G401.6 (cell line): ENCODE results near the gene TK2.
A peak's percentile ranks its signal among the peaks of the same experiment; 100 is the strongest.
"Not testable (repeated sequence)": the region's sequence is repeated elsewhere in the genome, so short reads cannot be mapped to it uniquely, and the experiment has no call there.

Experiments
- FAIRE-seq: peaks from 2 replicates; lab custom pipeline; 2012; peaks lifted over from hg19 to GRCh38; lab: Jason Lieb, UNC

The TK2 gene

DNA sequence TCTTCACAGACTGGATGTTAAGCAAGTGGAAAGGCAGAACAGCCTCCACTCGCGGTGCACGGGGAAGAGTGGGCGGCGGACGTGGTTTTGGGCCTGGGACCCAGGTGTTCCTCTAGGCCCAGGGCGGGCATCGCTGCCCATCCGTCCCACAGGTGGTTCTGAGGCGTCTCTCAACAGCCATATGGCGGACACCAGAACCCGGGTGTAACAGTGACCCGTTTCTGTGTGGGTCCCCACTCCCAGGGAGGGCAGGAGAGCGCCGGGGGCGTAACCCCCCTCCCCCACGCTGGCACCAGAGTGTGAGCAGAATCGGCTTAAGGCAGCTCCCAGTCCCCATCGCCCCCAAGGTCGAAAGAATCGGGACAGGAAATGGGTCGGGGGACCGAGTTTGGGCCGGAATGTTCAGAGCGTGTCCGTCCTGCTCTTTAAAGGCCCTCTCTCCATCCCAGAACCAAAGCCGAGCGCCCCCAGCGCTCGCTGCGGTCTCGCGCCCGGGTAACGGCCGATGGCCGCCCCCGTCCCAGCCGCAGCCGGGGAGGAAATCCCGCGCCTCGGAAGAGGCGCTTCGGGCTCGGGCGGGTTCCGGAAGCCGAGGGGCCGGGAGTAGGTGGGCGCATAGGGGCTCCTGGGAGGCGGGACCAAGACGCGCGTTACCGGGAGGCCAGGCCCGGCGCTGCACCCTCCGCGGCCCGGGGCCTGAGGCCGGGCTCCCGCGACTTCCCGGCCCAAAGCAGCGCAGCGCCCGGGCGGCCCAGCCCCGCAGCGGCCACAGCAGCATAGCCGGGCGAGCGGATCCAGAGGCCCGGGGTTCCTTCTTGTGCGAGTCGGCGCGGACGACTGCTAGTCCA lies at the start of gene TK2:
Gene TK2 (minus strand): TSS at position 839 of the 848 bp plus-strand sequence. CDS start 61 bp downstream, at position 778.
- FAIRE-seq: no peak

DNA sequence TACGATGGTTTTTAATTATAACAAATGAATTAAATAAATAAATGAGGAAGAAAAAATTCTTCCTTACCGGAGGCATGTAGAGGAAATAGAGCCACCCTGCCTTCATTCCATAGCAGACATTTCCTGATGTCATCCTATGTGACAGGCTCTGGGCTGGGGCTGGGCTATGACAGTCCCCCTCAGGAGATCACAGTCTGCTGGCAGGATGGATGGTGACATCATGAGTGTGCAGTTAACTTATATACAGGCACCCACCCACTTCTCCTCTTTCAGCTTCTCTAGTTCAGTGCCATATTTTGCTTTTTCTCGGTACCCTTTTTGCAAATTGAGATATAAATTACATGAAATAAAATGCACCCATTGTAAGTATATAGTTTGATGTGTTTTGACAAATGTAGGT lies 48.2 kb upstream of the TK2 start:
- no peak for FAIRE-seq

DNA sequence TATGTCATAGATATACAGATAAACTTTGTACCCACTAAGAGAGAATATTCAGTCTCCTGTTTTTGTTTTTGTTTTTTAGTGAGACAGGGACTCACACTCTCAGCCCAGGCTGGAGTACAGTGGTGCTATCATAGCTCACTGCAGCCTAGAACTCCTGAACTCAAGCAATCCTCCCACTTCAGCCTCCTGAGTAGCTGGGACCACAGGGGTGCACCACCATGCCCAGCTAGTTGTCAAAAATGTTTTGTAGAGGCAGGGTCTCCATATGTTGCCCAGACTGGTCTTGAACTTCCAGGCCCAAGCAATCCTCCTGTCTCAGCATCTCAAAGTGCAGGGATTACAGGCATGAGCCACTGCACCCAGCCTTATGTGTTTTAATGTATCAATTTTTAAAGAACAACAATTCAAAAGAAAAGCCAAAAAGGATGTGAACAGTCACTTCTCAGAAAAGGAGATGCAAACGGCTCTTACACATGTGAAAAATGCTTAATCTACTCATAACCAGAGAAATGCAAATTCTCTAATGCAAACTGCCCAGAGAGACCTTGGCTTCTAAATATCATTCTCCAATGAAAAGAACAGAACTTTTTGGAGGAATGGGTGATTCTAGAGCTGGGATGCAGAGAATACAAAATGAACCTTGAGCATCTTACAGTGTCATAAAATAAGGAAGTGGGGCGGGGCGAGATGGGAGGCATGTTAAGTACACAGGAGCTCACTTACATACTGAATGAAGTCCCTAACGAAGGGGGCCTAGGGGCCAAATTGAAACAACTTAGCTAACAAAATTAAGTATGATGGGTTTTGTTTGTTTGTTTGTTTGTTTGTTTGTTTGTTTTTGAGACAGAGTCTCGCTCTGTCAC lies 47.3 kb upstream of the TK2 start:
- no peak for FAIRE-seq

DNA sequence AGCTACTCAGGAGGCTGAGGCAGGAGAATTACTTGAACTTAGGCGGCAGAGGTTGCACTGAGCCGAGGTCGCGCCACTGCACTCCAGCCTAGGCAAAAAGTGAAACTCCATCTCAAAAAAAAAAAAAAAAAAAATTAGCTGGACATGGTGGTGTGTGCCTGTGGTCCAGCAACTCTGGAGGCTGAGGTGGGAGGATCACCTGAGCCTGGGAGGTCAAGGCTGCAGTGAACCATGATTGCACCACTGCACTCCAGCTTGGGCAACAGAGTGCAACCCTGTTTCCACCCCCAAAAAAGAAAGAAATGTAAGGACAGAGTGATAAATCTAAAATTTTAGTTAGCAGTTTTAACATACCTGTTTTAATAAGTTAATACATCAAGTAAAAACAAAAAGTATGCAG lies 46.6 kb upstream of the TK2 start:
- not testable (repeated sequence) for FAIRE-seq

DNA sequence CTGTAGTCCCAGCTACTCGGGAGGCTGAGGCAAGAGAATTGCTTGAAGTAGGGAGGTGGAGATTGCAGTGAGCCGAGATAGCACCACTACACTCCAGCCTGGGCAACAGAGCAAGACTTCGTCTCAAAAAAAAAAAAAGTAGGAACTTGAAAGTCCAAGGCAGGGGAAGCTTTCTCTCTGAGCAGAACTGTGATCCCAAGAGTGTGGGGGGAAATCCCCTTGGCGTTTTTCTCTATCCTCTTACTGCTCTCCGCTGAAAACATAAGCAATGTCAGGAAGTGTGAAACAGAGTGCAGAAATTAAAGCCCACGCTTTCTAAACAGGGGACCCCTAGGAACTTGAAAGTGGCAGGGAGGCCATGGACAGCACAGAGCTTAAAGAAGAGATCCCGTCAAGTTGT lies 44.8 kb upstream of the TK2 start:
- FAIRE-seq: no peak

DNA sequence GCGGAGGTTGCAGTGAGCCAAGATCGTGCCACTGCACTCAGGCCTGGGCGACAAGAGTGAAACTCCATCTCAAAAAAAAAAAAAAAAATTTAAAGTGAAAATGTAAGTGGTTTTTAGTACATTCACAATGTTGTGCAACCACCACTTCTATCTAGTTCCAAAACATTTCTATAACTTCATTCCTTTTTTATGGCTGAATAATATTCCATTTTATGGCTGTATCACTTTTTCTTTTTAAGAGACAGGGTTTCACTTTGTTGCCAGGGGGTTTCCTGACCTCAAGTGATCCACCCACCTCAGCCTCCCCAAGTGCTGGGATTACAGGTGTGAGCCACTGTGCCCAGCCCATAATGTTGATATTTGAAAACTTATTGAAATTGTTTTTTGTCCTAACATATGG lies 42.9 kb upstream of the TK2 start:
- FAIRE-seq: no peak

DNA sequence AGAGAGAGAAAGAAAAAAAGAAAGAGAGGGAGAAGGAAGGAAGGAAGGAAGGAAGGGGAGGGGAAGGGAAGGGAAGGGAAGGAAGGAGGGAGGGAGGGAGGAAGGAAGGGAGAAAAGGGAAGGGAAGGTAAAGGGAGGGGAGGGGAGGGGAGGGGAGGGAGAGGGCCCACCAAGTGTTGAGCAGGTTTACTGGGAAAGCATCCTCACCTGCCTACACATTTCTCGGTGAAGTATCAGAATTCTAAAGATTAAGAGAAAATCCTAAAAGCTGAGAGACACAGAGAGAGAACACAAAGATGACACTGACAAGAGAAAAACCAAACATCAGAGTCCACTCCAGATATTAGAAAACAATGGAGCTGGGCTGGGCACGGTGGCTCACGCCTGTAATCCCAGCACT lies 42.3 kb upstream of the TK2 start:
- no peak for FAIRE-seq

DNA sequence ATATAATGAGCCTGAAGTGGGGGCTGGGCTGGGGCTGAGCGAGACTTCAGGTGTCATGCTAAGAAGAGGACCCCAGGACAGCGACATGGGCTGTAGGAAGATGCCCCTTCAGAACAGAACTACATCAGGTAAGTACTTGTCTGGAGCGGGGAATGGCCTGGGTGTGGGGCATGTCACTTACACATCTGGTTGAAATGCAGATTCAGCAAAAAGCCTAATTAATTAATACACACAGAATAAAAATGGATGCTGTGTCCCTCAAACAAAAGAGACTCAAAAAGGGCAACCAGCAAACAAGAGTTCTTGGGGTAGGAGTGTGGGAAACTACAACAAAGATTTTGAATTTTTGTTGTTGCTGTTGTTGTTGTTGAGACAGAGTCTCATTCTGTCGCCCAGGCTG lies 41.1 kb upstream of the TK2 start:
- no peak for FAIRE-seq

DNA sequence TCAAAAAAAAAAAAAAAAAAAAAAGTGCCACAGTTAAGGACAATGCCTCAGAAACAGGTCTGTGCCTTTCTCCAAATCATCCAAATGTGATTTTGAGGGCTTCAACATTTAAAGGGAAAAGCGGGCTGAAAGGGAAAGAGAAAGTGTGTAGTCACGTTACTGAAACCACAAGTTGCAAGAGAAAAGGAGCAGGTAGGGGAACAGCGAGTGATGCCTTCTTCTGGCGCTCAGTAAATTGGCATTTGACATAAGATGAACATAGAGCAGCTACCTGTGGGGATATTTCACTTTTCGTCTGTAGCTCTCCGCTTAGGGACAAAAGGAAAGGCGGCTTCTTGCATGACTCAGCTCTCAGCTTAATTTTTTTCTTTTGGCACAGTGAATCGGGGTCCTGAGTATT lies 40.4 kb upstream of the TK2 start:
- no peak for FAIRE-seq

DNA sequence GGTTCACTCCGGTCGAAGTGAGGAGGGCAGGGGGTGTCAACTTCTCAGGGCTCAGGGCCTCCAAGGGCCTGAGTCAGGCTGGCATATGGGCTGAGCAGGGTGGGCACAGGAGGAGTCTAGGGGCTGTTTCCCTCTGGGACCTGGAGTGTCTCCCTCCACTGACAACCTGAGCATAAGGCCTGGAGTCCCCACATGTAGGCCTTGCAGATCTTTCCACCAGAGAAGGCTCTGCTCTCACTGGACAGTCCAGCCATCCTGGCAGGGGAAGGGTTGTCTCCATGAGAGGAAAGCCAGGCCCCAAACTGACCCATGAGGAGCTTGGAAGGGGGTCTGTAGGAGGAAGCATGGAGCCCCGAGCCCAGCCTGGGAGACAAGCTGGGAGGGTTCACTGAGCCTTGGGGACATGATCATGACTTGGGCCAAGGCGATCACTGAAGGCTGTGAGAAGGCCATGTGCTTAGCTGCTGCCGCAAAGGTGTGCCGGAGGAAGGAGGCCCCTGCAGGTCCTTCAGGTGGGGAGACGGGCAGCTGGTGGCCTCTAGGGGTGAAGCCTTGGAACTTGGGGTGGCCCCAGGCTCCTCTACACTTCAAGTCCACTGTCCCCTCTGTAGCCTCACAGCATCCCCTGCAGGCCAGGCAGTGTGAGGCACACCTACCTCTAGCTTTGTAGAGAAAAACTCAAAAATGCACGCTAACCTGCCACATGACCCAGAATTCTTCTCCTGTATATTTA lies 39.2 kb upstream of the TK2 start:
- no peak for FAIRE-seq

DNA sequence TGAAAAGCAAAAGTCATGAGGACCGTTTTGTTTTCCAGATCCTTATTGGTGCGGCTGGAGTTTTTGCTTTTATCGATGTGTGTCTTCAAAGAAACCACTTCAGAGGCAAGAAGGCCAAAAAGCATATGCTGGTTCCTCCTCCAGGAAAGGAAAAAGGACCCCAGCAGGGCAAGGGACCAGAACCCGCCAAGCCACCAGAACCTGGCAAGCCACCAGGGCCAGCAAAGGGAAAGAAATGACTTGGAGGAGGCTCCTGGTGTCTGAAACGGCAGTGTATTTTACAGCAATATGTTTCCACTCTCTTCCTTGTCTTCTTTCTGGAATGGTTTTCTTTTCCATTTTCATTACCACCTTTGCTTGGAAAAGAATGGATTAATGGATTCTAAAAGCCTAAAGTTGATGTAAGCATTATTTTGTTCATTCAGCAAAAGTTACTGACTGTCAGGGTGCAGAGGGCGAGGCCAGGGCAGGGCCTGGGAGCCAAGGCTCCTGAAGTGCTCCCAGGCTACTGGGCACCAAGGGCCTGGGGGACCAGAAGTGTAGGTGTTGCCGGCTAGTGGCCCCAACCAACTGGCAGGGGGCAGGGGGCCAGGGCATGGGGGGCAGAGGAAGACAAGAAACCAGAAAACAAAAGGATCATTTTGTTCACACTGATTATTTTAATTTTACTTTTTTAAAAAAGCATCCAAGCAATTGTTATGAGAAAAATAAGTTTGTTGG lies 38.1 kb upstream of the TK2 start:
- no peak for FAIRE-seq

DNA sequence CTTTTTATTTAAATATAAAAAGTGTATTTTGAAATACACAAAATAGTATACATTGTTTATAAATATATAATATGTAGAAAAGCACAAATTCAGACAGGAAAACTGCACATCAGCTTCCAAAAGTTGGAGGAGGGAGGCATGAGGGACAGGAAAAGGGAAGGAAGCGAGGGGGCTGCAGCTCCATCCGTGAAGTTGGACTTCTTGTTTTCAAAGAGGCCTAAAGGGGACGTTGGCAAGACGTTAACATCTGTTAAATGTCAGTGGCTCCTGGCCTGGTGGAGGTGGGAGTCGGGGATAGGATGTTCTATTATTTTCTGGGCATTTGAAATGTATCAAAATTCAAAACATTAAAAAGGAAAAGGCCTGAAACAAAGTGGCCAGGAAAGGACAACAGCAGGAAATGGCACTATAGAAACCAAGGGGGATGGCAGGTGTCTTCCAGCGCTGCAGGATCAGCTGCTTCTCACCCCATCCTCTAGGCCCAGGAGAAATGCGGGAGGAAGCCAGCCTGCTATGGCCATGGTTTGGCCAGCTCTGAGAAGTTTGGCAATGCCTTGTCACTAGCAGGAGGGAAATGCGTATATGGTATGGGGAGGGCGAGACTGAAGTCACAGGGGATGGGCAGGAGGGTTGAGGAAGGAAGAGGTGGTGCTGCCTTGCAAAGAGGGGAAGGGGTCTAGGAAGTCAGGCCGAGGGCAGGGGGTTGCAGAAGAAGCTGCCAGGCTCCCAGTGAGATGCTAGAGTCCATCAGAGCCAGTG lies 35.7 kb upstream of the TK2 start:
- no peak for FAIRE-seq

DNA sequence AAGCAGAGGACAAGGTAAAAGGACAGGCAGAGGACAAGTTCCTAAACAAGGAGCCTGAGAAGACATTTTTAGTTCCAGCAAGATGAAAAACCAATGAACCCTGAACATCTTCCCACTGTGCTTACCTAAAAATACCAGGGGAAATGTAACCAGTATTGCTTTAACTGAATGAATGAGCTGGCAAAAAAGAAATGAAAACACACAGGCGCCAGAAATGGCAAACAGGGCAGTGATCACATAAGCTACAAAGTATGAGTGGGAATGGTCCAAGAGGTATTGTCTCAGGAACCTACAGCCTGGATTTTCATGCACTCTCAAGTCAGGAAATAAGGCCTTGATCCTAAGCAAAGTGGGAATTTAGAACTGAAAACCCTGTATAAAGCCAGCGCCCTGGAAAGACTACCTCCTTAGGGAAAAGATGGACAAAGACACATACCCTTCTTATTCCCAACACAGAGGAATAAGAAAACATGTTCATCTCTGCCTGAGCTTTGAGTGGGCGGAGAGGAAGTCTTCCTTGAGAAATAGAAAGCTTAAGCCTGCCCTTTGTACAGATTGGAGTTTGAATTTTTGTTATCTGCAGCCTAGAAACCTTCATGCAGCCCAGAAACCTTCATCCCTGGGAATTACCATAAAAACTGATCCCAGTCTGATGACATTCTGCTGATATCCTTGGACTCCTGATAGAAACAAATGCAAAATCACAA lies 31.5 kb upstream of the TK2 start:
- no peak for FAIRE-seq

DNA sequence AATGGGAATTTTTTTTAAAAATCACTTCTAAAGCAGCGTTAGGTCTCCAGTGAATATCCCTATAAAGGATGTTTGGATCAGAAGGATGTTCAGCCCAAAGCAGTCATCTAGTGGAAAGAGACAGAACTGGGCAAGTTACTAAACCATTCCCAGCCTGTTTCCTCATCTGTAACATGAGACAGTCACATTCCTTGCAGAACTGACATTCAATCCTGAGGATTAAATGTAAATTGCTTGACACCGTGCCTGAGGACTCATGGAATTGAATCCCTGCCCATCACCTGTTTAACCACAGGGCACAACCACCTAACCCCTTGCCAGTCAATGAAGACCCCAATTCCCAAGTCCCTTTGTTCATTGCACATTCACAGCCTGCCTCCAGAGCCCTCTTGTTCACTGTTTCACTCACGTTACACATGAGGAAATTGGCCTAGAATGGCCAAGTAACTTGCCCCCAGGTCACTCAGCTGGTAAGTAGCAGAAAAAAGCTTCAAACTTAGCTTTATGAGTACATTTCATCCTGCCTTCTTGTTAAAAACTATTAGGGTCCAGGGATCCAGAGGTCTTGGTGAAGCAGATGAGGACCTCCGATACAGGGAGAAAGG lies 30.8 kb upstream of the TK2 start:
- peak; percentile 17 for FAIRE-seq

DNA sequence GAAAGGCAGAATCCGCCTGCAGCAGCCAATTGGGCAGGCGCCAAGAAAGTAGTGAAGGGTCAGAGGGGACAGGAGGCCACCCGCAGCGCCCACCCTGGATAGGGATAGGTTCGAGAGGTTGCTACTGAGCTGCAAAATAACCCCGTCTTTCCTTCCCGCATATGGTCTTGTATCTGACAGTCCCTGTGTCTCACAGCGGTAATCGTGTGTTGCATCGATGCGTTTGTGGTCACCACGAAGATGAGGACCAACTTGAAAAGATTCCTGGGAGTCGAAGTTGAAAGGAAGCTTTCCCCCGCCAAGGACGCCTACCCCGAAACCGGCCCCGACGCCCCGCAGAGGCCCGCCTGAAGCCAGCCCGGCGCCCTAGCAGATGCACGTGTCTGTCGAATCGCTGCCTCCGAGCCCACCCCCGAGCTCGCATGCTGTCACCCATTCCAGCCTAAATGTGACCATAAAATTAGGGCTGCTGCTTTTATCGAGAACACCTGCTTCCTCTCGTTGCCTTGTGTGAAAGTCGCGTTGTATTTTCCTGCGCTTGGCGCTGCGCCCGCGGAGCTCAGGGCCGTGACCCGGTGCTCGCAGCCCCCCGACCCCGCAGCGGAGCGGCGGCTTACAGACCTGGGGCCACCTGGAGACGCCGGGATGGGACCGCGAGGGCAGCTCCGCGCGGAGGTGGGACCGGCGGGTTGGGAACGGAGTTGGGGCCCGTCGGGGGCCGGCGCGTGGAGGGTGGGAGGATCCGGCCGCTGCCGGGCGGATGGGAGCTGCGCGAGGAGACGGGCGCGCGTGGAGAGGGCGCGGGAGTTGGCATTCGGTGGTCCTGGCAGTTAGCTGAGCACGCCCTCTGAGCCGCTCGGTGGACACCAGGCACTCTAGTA lies 29.0 kb upstream of the TK2 start, which contains the start of gene CMTM2:
Gene CMTM2 (plus strand): TSS at position 813 of the 881 bp plus-strand sequence. CDS start 145 bp downstream, outside the sequence.
- no peak for FAIRE-seq

DNA sequence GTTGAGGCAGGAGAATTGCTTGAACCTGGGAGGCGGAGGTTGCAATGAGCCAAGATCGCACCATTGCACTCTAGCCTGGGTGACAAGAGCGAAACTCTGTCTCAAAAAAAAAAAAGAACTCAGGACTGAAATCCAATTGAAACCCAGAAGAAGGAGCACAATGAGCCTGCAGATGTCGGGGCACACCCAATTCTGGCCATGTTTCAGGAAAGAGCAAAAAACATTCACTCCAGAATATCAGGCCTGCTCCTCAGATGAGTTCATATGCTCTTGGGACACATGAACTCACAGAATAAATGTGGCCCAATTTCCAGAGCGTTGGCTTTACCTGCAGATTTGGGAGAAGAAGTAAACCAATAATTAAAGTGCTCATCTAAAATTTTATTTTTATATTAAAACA lies 26.4 kb upstream of the TK2 start:
- no peak for FAIRE-seq

DNA sequence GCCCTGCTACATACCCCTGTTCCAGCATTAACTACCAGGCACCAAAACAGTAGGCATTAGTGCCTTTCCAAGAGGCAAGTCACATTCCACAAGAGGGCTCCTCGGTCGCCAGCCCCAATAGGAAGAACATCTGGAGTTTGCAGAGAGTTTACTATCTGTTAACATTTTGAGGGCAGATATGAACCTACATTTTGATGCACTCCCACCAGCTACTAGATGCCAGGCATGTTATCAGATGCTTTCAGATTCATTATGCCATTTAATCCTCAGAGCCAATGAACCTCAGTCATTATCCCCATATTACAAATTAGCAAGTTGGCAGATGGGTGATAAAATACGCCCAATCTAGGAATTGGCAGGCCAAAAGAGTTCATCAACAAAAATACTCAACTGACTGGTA lies 25.1 kb upstream of the TK2 start:
- no peak for FAIRE-seq

DNA sequence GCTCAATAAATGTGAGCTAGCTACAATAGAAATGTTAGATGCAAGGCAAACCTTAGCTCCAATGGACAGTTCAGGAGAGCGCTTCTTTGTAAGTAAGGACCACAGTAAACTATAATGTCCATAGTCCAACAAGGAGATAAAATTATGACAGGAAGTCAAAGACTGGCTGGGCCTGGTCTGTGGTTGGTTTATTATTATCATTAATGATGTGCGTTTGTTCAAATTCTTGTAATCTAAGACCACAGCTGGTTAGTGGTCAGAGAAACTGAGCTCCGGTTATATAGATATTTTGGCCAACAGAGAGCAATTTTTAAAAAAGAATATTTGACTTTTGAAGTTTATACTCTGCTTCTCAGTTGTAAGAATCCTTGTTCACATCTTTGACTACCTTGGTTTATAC lies 24.6 kb upstream of the TK2 start:
- no peak for FAIRE-seq

DNA sequence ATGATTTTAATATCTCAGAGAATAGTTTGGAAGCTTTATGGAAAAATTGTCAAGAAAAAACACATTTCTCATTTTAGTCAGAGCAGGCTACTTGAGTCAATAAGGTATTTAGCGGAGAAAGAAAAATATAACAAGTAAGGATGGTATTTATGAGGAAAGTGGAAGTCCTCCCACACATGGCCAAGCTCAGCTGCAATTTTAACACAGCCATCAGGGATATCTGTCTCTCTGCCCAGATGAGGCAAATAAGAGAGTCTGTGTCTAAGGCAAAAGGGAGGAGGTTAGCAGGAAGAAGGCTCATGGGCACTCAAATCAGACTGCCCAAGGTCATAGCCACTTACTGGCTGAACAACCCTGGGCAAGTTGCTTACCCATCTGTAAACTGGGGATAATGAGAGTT lies 24.2 kb upstream of the TK2 start:
- FAIRE-seq: no peak
